Testis (tissue), 2 donors: Measurements from ENCODE around the gene DTL.

Experiments
- POLR2A ChIP-seq: fragments of 450-650 bp; IDR thresholded peaks from one replicate; pipeline ENCODE4 v1.6.1; 2017; ENCODE audit warnings: antibody characterized with exemption, mild to moderate bottlenecking, moderate library complexity
- TF ChIP-seq, protein P1 (sequence below), 3 experiments: fragments of 450-650 bp in 2 of 3; fragments of 200-600 bp in 1 of 3; sonication (generic) in 1 of 3; IDR thresholded peaks; one replicate each; pipeline ENCODE4 v1.5.1; 2016 to 2019; ENCODE audit warnings: antibody characterized with exemption in 3 of 3, mild to moderate bottlenecking in 2 of 3, moderate library complexity in 1 of 3

DNA sequence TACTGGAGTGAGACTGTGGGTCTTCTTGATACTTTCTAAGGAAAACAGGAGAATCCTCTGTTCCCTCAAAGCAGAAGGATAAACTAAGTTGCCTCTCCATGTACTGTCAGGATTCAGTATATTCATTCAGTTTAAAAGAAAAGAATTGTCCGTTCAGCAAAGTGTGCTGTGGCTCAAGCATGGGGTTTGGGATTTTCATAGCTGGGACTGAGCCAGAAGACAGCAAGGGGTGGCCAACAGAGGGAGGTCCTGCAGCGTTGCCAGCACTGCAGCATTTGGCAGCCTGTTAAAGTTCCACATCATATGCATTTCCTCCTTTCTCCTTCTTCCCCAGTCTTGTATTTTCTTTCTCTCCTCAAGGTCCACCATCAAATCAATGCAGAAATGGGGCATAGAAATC is 75.1 kb downstream of the DTL start:
- no peak for TF ChIP-seq POLR2A
- TF ChIP-seq, protein P1, sequence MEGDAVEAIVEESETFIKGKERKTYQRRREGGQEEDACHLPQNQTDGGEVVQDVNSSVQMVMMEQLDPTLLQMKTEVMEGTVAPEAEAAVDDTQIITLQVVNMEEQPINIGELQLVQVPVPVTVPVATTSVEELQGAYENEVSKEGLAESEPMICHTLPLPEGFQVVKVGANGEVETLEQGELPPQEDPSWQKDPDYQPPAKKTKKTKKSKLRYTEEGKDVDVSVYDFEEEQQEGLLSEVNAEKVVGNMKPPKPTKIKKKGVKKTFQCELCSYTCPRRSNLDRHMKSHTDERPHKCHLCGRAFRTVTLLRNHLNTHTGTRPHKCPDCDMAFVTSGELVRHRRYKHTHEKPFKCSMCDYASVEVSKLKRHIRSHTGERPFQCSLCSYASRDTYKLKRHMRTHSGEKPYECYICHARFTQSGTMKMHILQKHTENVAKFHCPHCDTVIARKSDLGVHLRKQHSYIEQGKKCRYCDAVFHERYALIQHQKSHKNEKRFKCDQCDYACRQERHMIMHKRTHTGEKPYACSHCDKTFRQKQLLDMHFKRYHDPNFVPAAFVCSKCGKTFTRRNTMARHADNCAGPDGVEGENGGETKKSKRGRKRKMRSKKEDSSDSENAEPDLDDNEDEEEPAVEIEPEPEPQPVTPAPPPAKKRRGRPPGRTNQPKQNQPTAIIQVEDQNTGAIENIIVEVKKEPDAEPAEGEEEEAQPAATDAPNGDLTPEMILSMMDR (IDR thresholded peaks at IDR 0.05) = no peak
